Adipocyte (in vitro differentiated cells): ENCODE data around the gene CACNB2.

Experiments used
- DNase-seq: peaks from one replicate; pipeline ENCODE4 v3.0.0-alpha.2; 2015; ENCODE audit warnings: low read depth
- H3K27me3 ChIP-seq: replicated peaks from 2 replicates; pipeline ENCODE4 v1.7.0; 2013; ENCODE audit warnings: mild to moderate bottlenecking, low read length, moderate library complexity; ENCODE audit not compliant: control insufficient read depth, insufficient read depth
- H3K36me3 ChIP-seq: 2 replicates; pipeline ENCODE4 v1.7.0; 2013; ENCODE audit warnings: low read length, mild to moderate bottlenecking, moderate library complexity; ENCODE audit not compliant: control insufficient read depth, insufficient read depth, severe bottlenecking
- H3K4me1 ChIP-seq: 2 replicates; pipeline ENCODE4 v1.7.0; 2013; ENCODE audit warnings: mild to moderate bottlenecking, low read length, moderate library complexity; ENCODE audit not compliant: control insufficient read depth, insufficient read depth
- H3K4me3 ChIP-seq: 2 replicates; pipeline ENCODE4 v1.7.0; 2013; ENCODE audit warnings: mild to moderate bottlenecking, low read length, moderate library complexity
- H3K9ac ChIP-seq: 2 replicates; pipeline ENCODE4 v1.7.0; 2013; ENCODE audit warnings: mild to moderate bottlenecking, low read length, moderate library complexity
- H3K9me3 ChIP-seq: 2 replicates; pipeline ENCODE4 v1.7.0; 2013; ENCODE audit warnings: mild to moderate bottlenecking, low read length, moderate library complexity; ENCODE audit not compliant: control insufficient read depth

Gene CACNB2

DNA sequence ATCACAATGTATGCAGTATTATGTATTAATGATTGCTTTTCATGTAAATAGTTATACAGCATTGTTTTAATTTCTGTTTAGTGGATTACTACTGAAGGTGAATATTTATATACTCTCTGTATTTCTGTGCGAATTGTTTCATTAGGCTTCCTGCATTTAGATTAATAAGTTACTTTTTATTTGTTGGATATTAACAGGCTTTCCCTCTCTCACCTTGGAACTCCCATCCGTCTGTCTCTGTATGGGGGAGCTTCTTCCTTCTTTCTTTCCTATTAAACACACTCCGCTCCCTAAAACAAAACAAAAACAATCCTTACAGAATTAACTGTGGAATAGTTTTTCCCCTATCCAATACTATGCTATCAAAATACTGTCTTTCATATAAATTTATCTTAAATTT lies 205.1 kb downstream of the CACNB2 start:
- DNase-seq, result no peak
- no peaks in the 10 kb centered on the region for H3K36me3 ChIP-seq
- peaks cover 10% of the 10 kb centered on the region for H3K4me1 ChIP-seq
- H3K9me3 ChIP-seq, result no peaks in the 10 kb centered on the region
- H3K4me3 ChIP-seq, result no peak overlapping the region
- H3K9ac ChIP-seq, result no peak overlapping the region
- no peaks in the 10 kb centered on the region for H3K27me3 ChIP-seq

DNA sequence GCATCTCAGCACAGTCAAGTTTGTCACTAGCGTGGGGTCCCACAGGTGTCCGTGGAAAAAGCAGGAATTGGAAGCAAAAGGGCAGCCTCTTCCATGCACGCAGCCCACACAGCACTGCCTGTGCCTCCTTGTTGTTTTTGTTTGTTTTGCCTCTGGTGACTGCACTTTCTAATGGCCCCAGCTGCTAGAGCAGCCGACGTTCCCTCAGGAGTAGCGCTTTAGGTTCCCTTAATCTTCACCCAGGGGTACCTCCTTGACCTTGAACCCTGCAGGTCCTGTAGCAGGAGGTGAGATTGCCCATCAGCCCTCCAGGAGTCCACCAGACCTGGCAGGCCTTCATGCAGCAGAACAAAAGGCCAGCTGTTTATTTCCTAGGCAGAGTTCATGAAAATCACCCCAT lies 210.1 kb downstream of the CACNB2 start:
- H3K9ac ChIP-seq, result no peak overlapping the region
- H3K9me3 ChIP-seq, result no peaks in the 10 kb centered on the region
- H3K27me3 ChIP-seq, result no peaks in the 10 kb centered on the region
- H3K36me3 ChIP-seq, result no peaks in the 10 kb centered on the region
- H3K4me1 ChIP-seq, result no peaks in the 10 kb centered on the region
- H3K4me3 ChIP-seq, result no peak overlapping the region
- DNase-seq, result no peak

DNA sequence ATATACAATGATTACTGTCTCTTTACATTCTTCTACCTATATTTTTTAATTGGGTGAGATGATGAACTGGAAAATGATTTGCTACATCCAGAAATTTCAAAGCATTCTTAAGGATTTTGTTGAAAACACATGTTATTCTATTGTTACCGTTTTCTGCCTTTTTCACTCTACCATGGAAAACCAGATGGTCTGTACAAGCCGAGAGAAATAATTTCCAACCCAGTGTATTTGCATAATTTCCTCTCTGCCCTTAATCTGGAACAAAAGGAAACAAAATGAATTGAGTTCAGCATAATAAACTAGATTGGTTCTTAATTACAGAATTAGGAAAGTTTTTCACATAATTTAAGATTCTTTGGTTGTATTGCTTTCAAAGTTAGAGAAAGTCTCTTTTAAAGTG lies 211.2 kb downstream of the CACNB2 start:
- DNase-seq, result no peak
- H3K27me3 ChIP-seq, result no peaks in the 10 kb centered on the region
- no peaks in the 10 kb centered on the region for H3K9me3 ChIP-seq
- H3K4me3 ChIP-seq, result no peak overlapping the region
- no peaks in the 10 kb centered on the region for H3K36me3 ChIP-seq
- H3K9ac ChIP-seq, result no peak overlapping the region
- no peaks in the 10 kb centered on the region for H3K4me1 ChIP-seq

DNA sequence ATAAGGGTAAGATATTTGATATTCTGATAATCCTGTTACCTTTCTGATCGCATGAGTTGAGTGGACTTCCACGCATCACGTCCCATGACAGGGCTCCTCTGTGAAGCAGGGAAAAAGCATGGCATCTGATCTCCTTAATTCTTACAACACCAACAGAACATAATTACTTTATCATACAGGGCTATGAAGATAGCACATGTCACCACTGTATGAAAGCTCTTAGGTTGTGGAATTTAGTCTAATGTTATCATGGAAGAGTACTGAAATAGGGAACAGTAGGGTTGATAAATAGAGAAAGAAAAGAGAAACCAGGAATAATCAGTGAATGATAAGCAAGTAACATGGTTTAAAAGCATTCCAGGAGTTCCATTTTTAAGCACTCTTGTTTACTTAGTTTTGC lies 212.0 kb downstream of the CACNB2 start:
- H3K27me3 ChIP-seq, result no peaks in the 10 kb centered on the region
- H3K9me3 ChIP-seq, result no peaks in the 10 kb centered on the region
- no peak overlapping the region for H3K4me3 ChIP-seq
- H3K4me1 ChIP-seq, result no peaks in the 10 kb centered on the region
- H3K9ac ChIP-seq, result no peak overlapping the region
- DNase-seq, result no peak
- H3K36me3 ChIP-seq, result no peaks in the 10 kb centered on the region

DNA sequence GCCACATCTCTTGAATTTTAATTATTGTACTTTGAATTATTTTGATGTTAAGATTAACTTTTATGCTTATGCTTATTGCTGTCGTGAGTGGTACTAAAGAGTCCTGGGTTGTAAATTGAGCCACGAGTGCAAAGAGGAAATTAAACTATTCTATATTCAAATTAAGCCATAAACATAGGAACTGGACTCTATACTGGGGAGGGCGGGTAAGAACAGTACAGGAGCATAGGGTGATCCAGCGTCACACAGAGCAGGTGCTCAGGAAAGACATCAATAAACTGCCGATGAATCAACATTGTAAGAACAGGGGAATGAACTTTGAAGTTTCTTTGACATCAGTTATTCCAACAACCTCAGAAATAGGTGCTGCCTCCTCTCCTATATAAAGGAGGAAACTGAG lies 219.6 kb downstream of the CACNB2 start:
- Histone ChIP-seq H3K36me3 (no peaks in the 10 kb centered on the region), H3K9me3 (no peaks in the 10 kb centered on the region), H3K27me3 (peaks cover 4% of the 10 kb centered on the region), H3K9ac (no peak overlapping the region), H3K4me1 (no peaks in the 10 kb centered on the region), H3K4me3 (no peak overlapping the region)
- no peak for DNase-seq

DNA sequence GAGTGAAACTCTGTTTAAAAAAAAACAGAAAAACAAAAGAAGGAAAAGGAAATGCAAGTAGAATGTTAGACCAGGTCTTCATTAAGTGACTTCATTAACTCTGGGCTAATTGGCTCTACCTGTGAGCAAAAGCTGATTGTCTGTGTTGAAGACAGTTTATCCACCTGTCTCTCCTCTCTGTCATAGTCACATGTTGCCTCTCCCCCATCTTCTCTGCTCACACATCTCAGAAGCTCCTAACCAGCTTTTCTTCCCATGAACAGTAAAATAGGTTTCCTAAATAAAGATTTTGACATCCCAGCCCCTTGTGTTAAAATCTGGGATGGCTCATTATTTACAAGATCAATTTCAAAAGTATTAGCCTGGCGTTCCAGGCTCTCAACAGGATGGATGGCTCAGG lies 222.7 kb downstream of the CACNB2 start:
- H3K36me3 ChIP-seq, result no peaks in the 10 kb centered on the region
- H3K9me3 ChIP-seq, result no peaks in the 10 kb centered on the region
- H3K4me1 ChIP-seq, result peaks cover 3% of the 10 kb centered on the region
- H3K9ac ChIP-seq, result no peak overlapping the region
- no peak overlapping the region for H3K4me3 ChIP-seq
- DNase-seq, result no peak
- peaks cover 4% of the 10 kb centered on the region for H3K27me3 ChIP-seq

DNA sequence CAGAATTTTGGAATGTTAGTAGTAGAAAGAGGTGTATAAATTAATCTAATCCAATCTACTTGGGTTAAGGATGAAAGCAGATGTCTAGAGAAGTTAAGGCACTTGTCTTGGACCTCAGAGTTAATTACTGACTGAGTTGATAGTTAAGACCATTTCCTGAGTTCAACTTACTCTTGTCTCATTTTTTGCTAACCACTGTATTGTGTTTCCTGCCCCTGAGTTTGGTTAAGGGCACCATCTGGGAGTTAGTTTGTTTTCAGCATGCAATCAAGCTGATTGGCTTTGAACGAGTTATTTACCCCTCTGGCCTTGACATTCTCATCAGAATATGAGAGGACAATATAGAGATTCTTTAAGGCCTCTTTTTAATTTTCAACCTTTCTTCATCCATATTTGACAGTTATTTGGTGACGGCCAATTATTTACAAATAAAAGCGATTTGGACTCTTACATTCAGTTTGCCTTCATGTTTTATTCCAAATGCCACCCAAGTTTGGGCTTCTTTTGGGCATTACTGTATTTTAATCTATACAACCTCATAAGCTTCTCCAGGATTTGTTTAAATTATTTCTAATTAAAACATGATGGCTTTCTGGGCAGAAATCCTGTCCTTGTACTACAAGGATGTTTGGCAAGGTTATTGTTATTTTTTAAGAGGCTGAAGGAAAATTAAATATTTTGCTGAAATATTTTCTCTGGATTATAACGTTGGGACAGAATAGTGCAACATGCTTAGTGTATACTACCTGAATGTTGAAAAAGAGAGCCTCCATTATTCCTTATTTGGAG lies 225.0 kb downstream of the CACNB2 start:
- Histone ChIP-seq H3K4me1 (peaks cover 16% of the 10 kb centered on the region), H3K27me3 (peaks cover 4% of the 10 kb centered on the region), H3K9me3 (no peaks in the 10 kb centered on the region), H3K4me3 (no peak overlapping the region), H3K9ac (no peak overlapping the region), H3K36me3 (no peaks in the 10 kb centered on the region)
- DNase-seq, result peak; percentile 22

DNA sequence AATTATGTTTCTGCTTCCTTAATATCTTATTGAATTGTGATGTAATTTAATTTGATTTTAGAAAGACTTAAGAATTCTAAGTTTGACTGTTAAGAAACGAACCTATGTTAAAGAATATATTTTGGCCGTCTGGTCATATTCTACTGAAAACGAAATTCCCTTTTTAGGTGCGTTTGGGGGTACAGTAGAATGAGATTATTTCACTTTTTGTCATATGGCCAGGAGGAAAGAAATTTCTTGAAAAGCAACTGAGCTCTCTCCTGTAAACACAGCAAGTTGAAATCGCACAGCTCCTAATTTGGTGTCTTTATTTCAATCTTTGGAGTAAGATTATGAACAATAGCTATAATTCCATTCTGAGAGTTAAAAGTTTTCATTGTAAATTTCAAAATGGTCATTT lies 227.6 kb downstream of the CACNB2 start:
- Histone ChIP-seq H3K4me1 (peaks cover 16% of the 10 kb centered on the region), H3K36me3 (no peaks in the 10 kb centered on the region), H3K9me3 (no peaks in the 10 kb centered on the region), H3K9ac (no peak overlapping the region), H3K27me3 (no peaks in the 10 kb centered on the region), H3K4me3 (no peak overlapping the region)
- no peak for DNase-seq

DNA sequence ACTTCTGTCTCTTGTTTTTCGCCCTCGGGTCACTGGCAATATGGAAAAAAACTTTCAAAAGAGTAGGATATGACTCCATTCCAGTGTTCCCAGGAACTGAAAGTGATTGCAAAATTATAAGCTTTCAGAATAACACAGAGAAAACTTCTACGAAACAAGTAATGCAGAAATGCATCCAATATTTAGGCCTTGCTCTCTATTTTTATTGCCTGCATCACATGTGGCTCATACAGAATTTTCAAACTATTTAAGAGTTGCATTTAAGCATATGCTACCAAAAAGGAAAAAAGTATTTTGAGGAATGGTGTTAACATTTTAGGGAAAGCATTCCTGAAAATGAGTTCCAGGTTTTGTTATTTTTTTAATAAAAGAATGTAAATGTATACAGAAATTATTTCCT lies 228.0 kb downstream of the CACNB2 start:
- peak; percentile 46 for DNase-seq
- Histone ChIP-seq H3K4me1 (peaks cover 16% of the 10 kb centered on the region), H3K9me3 (no peaks in the 10 kb centered on the region), H3K27me3 (no peaks in the 10 kb centered on the region), H3K9ac (peak overlapping the region; percentile 26), H3K4me3 (peak overlapping the region; percentile 15), H3K36me3 (no peaks in the 10 kb centered on the region)

DNA sequence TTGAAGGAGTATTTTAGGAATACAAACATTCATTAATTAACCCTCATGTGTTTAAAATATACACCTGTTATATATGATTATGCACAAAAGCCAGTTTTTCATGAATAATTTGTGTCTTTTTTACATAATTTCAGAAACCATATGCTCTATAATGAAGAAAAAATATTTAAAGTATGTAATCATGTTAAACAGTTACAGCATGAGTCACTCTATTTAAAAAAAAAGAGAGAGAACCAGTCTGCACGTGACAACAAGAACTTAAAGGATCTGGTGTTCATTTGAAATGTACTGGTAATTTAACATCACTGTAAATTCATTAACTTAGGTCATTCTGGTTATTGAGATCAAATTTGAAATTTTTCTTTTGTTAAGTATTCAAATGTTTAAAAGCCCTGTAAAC lies 228.5 kb downstream of the CACNB2 start:
- Histone ChIP-seq H3K9ac (no peak overlapping the region), H3K9me3 (no peaks in the 10 kb centered on the region), H3K36me3 (no peaks in the 10 kb centered on the region), H3K4me3 (peak overlapping the region; percentile 15), H3K27me3 (no peaks in the 10 kb centered on the region), H3K4me1 (peaks cover 16% of the 10 kb centered on the region)
- DNase-seq, result peak; percentile 66

DNA sequence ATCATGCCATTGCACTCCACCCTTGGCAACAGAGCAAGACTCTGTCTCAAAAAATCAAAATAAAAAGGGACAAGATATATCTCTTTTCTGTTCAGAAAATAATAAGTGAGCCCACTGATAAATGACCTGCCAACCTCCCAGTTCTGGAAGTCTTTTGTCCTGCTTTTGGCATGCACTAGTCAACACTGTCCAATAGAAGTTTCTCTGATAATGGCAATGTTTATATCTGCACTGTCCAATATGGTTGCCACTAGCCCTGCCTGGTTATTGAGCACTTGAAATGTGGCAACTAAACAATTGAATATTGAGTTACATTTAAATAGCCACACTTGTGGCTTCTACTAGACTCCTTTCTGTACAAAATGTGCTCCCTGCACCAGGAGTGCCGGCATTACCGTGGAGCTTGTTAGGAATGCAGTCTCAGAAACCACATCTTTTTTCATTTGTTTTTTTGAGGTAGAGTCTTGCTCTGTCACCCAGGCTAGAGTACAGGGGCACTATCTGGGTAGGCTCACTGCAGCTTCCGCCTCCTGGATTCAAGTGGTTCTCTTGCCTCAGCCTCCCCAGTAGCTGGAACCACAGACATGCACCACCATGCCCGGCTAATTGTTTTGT lies 229.7 kb downstream of the CACNB2 start:
- H3K4me1 ChIP-seq, result peaks cover 16% of the 10 kb centered on the region
- no peaks in the 10 kb centered on the region for H3K36me3 ChIP-seq
- no peak overlapping the region for H3K9ac ChIP-seq
- DNase-seq, result no peak
- no peaks in the 10 kb centered on the region for H3K27me3 ChIP-seq
- H3K4me3 ChIP-seq, result no peak overlapping the region
- H3K9me3 ChIP-seq, result no peaks in the 10 kb centered on the region
